H9 (cell line): Measurements from ENCODE around the gene MRPL28. TPM values are rescaled to one million over a fixed set of nuclear protein-coding genes. Genes with fewer than 3 reads are reported as not detected.
"Not testable (repeated sequence)": the region's sequence is repeated elsewhere in the genome, so short reads cannot be mapped to it uniquely, and the experiment has no call there.

Source experiments
- DNase-seq: peaks from one replicate; pipeline ENCODE4 v3.0.0-alpha.2; 2017
- H2AFZ ChIP-seq: one replicate; pipeline ENCODE4 v1.6.1; 2013; ENCODE audit warnings: mild to moderate bottlenecking, low read length, control low read depth, moderate library complexity
- H2AK5ac ChIP-seq: 2 replicates; pipeline ENCODE4 v1.6.1; 2013; ENCODE audit warnings: low read length, control low read depth, mixed read lengths; ENCODE audit not compliant: insufficient read length
- H2BK120ac ChIP-seq: one replicate; pipeline ENCODE4 v1.6.1; 2013; ENCODE audit warnings: low read depth, mild to moderate bottlenecking, low read length, control low read depth, inconsistent platforms; ENCODE audit not compliant: poor library complexity, severe bottlenecking
- H2BK12ac ChIP-seq: 2 replicates; pipeline ENCODE4 v1.6.1; 2013; ENCODE audit warnings: low read length, control low read depth, mixed read lengths, low read depth; ENCODE audit not compliant: insufficient read length
- H2BK15ac ChIP-seq: 2 replicates; pipeline ENCODE4 v1.6.1; 2013; ENCODE audit warnings: low read depth, low read length, control low read depth
- H2BK20ac ChIP-seq: one replicate; pipeline ENCODE4 v1.6.1; 2013; ENCODE audit warnings: low read depth, mild to moderate bottlenecking, low read length, control low read depth, inconsistent platforms; ENCODE audit not compliant: poor library complexity, severe bottlenecking
- H2BK5ac ChIP-seq: 2 replicates; pipeline ENCODE4 v1.6.1; 2013; ENCODE audit warnings: low read length, control low read depth, mixed read lengths; ENCODE audit not compliant: insufficient read length
- H3K14ac ChIP-seq: 2 replicates; pipeline ENCODE4 v1.6.1; 2013; ENCODE audit warnings: low read length, control low read depth; ENCODE audit not compliant: insufficient read depth
- H3K18ac ChIP-seq: 2 replicates; pipeline ENCODE4 v1.6.1; 2013; ENCODE audit warnings: low read depth, mild to moderate bottlenecking, mixed read lengths, low read length, control low read depth; ENCODE audit not compliant: insufficient read length
- H3K23ac ChIP-seq: 2 replicates; pipeline ENCODE4 v1.6.1; 2013; ENCODE audit warnings: low read length, control low read depth, mixed read lengths, low read depth; ENCODE audit not compliant: insufficient read length
- H3K23me2 ChIP-seq: 2 replicates; pipeline ENCODE4 v1.6.1; 2013; ENCODE audit warnings: low read depth, mild to moderate bottlenecking, mixed read lengths, low read length, control low read depth; ENCODE audit not compliant: insufficient read length, poor library complexity, severe bottlenecking
- H3K27ac ChIP-seq: 2 replicates; pipeline ENCODE4 v1.5.1; 2013; ENCODE audit warnings: low read length, control low read depth, mixed read lengths, low read depth; ENCODE audit not compliant: insufficient read length
- H3K27me3 ChIP-seq: 2 replicates; pipeline ENCODE4 v1.6.1; 2013; ENCODE audit warnings: low read length, control low read depth, inconsistent platforms; ENCODE audit not compliant: insufficient read depth
- H3K4ac ChIP-seq: 2 replicates; pipeline ENCODE4 v1.6.1; 2013; ENCODE audit warnings: low read depth, mild to moderate bottlenecking, control low read depth, inconsistent platforms, low read length, moderate library complexity
- H3K4me1 ChIP-seq: 2 replicates; pipeline ENCODE4 v1.6.1; 2013; ENCODE audit warnings: low read length, control low read depth, inconsistent platforms; ENCODE audit not compliant: insufficient read depth
- H3K4me2 ChIP-seq: 2 replicates; pipeline ENCODE4 v1.6.1; 2013; ENCODE audit warnings: low read length, control low read depth, mixed read lengths; ENCODE audit not compliant: insufficient read length, insufficient read depth
- H3K56ac ChIP-seq: 2 replicates; pipeline ENCODE4 v1.6.1; 2013; ENCODE audit warnings: low read depth, mild to moderate bottlenecking, mixed read lengths, low read length, control low read depth; ENCODE audit not compliant: insufficient read length
- H3K79me1 ChIP-seq: 2 replicates; pipeline ENCODE4 v1.6.1; 2013; ENCODE audit warnings: low read depth, mild to moderate bottlenecking, moderate library complexity, low read length, control low read depth, inconsistent platforms; ENCODE audit not compliant: insufficient read depth, poor library complexity, severe bottlenecking
- H3K79me2 ChIP-seq: 2 replicates; pipeline ENCODE4 v1.6.1; 2013; ENCODE audit warnings: low read length, control low read depth, inconsistent platforms; ENCODE audit not compliant: insufficient read depth
- H3K9ac ChIP-seq: 2 replicates; pipeline ENCODE4 v1.6.1; 2013; ENCODE audit warnings: low read length, control low read depth, mixed read lengths; ENCODE audit not compliant: insufficient read length; ENCODE audit errors: extremely low read depth
- H3K9me3 ChIP-seq: one replicate; pipeline ENCODE4 v1.6.1; 2013; ENCODE audit warnings: low read depth, low read length, inconsistent platforms; ENCODE audit not compliant: control insufficient read depth
- H3T11ph ChIP-seq: one replicate; pipeline ENCODE4 v1.6.1; 2013; ENCODE audit warnings: mild to moderate bottlenecking, low read length, control low read depth, inconsistent platforms
- H4K20me1 ChIP-seq: one replicate; pipeline ENCODE4 v1.6.1; 2013; ENCODE audit not compliant: control insufficient read depth, insufficient read length, insufficient read depth
- H4K5ac ChIP-seq: 2 replicates; pipeline ENCODE4 v1.6.1; 2013; ENCODE audit warnings: low read depth, mild to moderate bottlenecking, mixed read lengths, low read length, control low read depth; ENCODE audit not compliant: insufficient read length
- H4K8ac ChIP-seq: replicated peaks from 2 replicates; pipeline ENCODE4 v1.6.1; 2013; ENCODE audit warnings: low read length, control low read depth, mixed read lengths, low read depth; ENCODE audit not compliant: insufficient read length
- H4K91ac ChIP-seq: 2 replicates; pipeline ENCODE4 v1.6.1; 2013; ENCODE audit warnings: low read depth, mild to moderate bottlenecking, moderate library complexity, mixed read lengths, low read length, control low read depth; ENCODE audit not compliant: insufficient read length
- H3K27ac Mint-ChIP-seq, 3 experiments: 2 replicates in 2 of 3; 3 replicates in 1 of 3; pipeline ENCODE4 v1.8.0; 2020 to 2021; ENCODE audit warnings: mixed read lengths in 3 of 3, mild to moderate bottlenecking in 1 of 3, moderate library complexity in 1 of 3
- H3K27me3 Mint-ChIP-seq: 2 replicates; pipeline ENCODE4 v1.8.0; 2021; ENCODE audit warnings: low read depth, mild to moderate bottlenecking, moderate library complexity, mixed read lengths
- H3K36me3 Mint-ChIP-seq, 3 experiments: 2 replicates in 2 of 3; 3 replicates in 1 of 3; pipeline ENCODE4 v1.8.0; 2020 to 2021; ENCODE audit warnings: low read depth in 3 of 3, mixed read lengths in 3 of 3; ENCODE audit not compliant: insufficient read depth in 1 of 3
- H3K4me1 Mint-ChIP-seq, 2 experiments: 2 replicates each; pipeline ENCODE4 v1.8.0; 2020; ENCODE audit warnings: mixed read lengths in 2 of 2
- H3K4me3 Mint-ChIP-seq, 2 experiments: 2 replicates in 1 of 2; 3 replicates in 1 of 2; pipeline ENCODE4 v1.8.0; 2020 to 2021; ENCODE audit warnings: mild to moderate bottlenecking in 2 of 2, mixed read lengths in 2 of 2, moderate library complexity in 1 of 2
- H3K9me3 Mint-ChIP-seq, 2 experiments: 2 replicates in 1 of 2; 3 replicates in 1 of 2; pipeline ENCODE4 v1.8.0; 2020; ENCODE audit warnings: mild to moderate bottlenecking in 2 of 2, mixed read lengths in 2 of 2, moderate library complexity in 1 of 2
- CTCF ChIP-seq: fragments of 200-600 bp; sonication (generic); conservative IDR thresholded peaks from 3 replicates; pipeline ENCODE4 v1.8.0; 2021; ENCODE audit warnings: antibody characterized with exemption, mild to moderate bottlenecking
- WGBS: extraction: QIAGEN DNeasy Blood & Tissue Kit; methylation state at CpG from one replicate; pipeline ENCODE4 v1.1.7; 2013; ENCODE audit warnings: missing lambda C conversion rate, low lambda C conversion rate, mixed read lengths; ENCODE audit not compliant: insufficient read length; ENCODE audit errors: extremely low coverage; 5-methylcytosine and 5-hydroxymethylcytosine counted together
- total RNA-seq: library from RNA; stranded (reverse); gene quantifications from 2 replicates; pipeline ENCODE4 v1.2.1, GENCODE V29; 2021

Gene MRPL28
- total RNA-seq, 1 experiment from 2014 or later, result 154 TPM

- no peak overlapping the region for H3T11ph ChIP-seq
- no peaks in the 10 kb centered on the region for H3K9me3 ChIP-seq
- H2BK12ac ChIP-seq, result no peak overlapping the region
- H4K5ac ChIP-seq, result no peak overlapping the region
- H3K14ac ChIP-seq, result no peak overlapping the region; the same call in 1 of the 2 replicates
- no peak overlapping the region for H4K8ac ChIP-seq
- H2BK20ac ChIP-seq, result no peak overlapping the region
- H3K79me1 ChIP-seq, result no peaks in the 10 kb centered on the region
- H3K4ac ChIP-seq, result no peak overlapping the region
- Mint-ChIP-seq H3K4me3 (no peak overlapping the region), H3K9me3 (no peaks in the 10 kb centered on the region), H3K27me3 (peaks cover 9% of the 10 kb centered on the region), H3K4me1 (peaks cover 4 to 12% of the 10 kb centered on the region in 2 experiments; a peak in 3 of 4 replicates), H3K27ac (peak overlapping the region in 1 of 3 experiments; percentile 67; a peak in 1 of 7 replicates), H3K36me3 (peaks cover 3 to 19% (median 15%) of the 10 kb centered on the region in 3 experiments; a peak in 6 of 7 replicates)
- H3K56ac ChIP-seq, result no peak overlapping the region
- no CpG with 5 or more reads among the region's 20 CpGs for WGBS
- no peaks in the 10 kb centered on the region for H3K79me2 ChIP-seq
- H3K4me1 ChIP-seq, result no peaks in the 10 kb centered on the region
- H3K18ac ChIP-seq, result no peak overlapping the region
- no peak overlapping the region for H3K27ac ChIP-seq
- no peak overlapping the region for H3K4me2 ChIP-seq
- H2BK5ac ChIP-seq, result no peak overlapping the region
- no peak overlapping the region for H2BK120ac ChIP-seq
- no peaks in the 10 kb centered on the region for H3K23me2 ChIP-seq
- no peak for TF ChIP-seq CTCF
- DNase-seq, result no peak
- H3K23ac ChIP-seq, result no peak overlapping the region
- H2AFZ ChIP-seq, result no peak overlapping the region
- H3K27me3 ChIP-seq, result no peaks in the 10 kb centered on the region
- no peak overlapping the region for H2BK15ac ChIP-seq
- H2AK5ac ChIP-seq, result no peak overlapping the region
- no peak overlapping the region for H3K9ac ChIP-seq
- no peaks in the 10 kb centered on the region for H4K20me1 ChIP-seq
- no peak overlapping the region for H4K91ac ChIP-seq
Observed at GRCh38 chr16:363110-363765, 7.1 kb downstream of the MRPL28 start.

GRCh38 chr16:362702-362999 is 7.7 kb downstream of the MRPL28 start:
- WGBS, result no CpG with 5 or more reads among the region's 24 CpGs
- H4K5ac ChIP-seq, H2BK120ac ChIP-seq, H3K23me2 ChIP-seq, H3K9me3 Mint-ChIP-seq, H3K79me1 ChIP-seq, H3K23ac ChIP-seq, DNase-seq, H2BK20ac ChIP-seq, H3K27ac ChIP-seq, H3K14ac ChIP-seq, H2AFZ ChIP-seq, H2BK5ac ChIP-seq, H4K20me1 ChIP-seq, H3K79me2 ChIP-seq, H3T11ph ChIP-seq, H3K18ac ChIP-seq, H3K27ac Mint-ChIP-seq, H2BK12ac ChIP-seq, H4K91ac ChIP-seq, H3K4ac ChIP-seq, H3K9ac ChIP-seq, H4K8ac ChIP-seq, H3K27me3 Mint-ChIP-seq, H3K27me3 ChIP-seq, H2AK5ac ChIP-seq, H3K4me2 ChIP-seq, H3K56ac ChIP-seq, H3K4me3 Mint-ChIP-seq, H3K9me3 ChIP-seq, H3K4me1 ChIP-seq, H2BK15ac ChIP-seq: not testable (repeated sequence)
- peaks cover 4 to 12% of the 10 kb centered on the region in 2 experiments; a peak in 3 of 4 replicates for H3K4me1 Mint-ChIP-seq
- H3K36me3 Mint-ChIP-seq, result peaks cover 3 to 16% (median 12%) of the 10 kb centered on the region in 3 experiments; a peak in 6 of 7 replicates
